Hypothalamus (tissue), 51 donors: ENCODE results near the gene DDX4.
"Not testable (repeated sequence)": the region's sequence is repeated elsewhere in the genome, so short reads cannot be mapped to it uniquely, and the experiment has no call there.

Experiments used
- DNase-seq, 51 donors: peaks; one replicate each; lab custom pipeline; 2025; lab: John Stamatoyannopoulos, UW

Gene DDX4

DNA sequence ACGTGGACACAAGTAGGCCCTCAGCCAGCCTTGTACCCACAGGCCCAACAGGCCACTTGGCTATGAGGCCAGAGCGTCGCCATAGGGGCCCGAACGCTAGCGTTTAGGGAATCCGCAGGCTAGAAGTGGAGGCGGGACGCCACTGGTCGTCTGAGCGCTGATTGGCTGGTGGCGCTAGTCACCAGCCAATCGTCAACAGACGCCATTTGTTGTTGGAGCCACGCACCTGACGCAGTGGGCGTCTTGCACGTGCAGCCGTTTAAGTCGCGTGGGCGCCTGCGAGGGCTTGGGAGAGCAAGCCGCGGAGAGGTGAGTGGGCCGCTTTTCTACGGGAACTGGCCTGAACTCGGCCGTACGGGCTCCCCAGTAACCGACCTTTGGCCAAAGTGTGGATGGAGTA is at the start of gene DDX4:
TSS of gene DDX4 (plus strand) at position 269 of the 400 bp plus-strand sequence. CDS start 903 bp downstream, outside the sequence.
- no peak for DNase-seq

- peak in 2 of 51 donors; percentile 14 to 32 for DNase-seq
Measured at GRCh38 chr5:55691265-55692105, 46.4 kb upstream of the DDX4 start.

DNA sequence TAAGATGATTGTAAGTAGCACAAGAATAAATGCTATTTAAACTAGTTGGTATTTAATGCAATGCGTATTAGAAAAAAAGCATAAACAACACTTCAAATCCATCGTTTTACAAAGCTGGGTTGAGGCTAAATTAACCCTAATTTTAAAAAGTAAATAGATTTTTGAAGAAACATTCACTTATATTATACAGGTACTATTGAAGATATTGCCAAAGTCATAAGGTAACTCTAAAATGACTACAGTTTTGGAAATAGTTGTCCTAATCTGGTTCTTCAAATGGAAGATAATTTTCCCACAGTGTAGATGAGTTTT is 45.8 kb upstream of the DDX4 start:
- no peak for DNase-seq

GRCh38 chr5:55692509-55692908 is 45.4 kb upstream of the DDX4 start:
- DNase-seq, result no peak

DNA sequence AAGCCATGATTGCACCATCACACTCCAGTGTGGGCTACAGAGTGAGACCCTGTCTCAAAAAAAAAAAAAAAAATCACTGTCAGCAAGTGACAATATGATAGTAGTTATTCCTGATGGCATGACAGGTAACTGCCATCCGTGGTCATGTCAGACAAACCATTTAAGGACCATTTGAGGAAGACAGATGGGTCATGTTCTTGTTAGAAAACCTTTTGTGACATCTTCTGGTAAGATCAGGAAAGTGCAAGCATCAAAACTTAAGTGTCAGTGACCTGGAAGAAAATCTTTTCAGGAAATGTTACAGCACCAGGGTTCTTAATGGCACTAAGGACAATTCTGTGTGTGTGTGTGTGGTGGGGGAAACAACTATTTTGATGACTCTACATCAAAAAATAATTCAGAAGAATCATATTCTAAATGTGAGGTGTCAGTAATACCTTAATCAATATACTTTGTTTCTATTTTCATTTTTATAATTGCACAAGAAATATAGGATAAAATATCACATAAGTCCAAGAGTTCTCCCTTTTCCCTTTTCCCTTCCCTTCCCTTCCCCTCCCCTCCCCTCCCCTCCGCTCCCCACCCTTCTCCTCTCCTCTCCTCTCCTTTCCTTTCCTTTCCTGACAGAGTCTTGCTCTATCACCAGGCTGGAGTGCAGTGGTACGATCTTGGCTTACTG is 43.6 kb upstream of the DDX4 start:
- DNase-seq, result peak in 1 of 51 donors; percentile 8

DNA sequence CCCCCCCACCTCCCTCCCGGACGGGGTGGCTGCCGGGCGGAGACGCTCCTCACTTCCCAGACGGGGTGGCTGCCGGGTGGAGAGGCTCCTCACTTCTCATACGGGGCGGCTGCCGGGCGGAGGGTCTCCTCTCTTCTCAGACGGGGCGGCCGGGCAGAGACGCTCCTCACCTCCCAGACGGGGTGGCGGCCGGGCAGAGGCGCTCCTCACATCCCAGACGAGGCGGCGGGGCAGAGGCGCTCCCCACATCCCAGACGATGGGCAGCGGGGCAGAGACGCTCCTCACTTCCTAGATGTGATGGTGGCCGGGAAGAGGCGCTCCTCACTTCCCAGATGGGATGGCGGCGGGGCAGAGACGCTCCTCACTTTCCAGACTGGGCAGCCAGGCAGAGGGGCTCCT is 41.2 kb upstream of the DDX4 start:
- DNase-seq, result not testable (repeated sequence)

DNA sequence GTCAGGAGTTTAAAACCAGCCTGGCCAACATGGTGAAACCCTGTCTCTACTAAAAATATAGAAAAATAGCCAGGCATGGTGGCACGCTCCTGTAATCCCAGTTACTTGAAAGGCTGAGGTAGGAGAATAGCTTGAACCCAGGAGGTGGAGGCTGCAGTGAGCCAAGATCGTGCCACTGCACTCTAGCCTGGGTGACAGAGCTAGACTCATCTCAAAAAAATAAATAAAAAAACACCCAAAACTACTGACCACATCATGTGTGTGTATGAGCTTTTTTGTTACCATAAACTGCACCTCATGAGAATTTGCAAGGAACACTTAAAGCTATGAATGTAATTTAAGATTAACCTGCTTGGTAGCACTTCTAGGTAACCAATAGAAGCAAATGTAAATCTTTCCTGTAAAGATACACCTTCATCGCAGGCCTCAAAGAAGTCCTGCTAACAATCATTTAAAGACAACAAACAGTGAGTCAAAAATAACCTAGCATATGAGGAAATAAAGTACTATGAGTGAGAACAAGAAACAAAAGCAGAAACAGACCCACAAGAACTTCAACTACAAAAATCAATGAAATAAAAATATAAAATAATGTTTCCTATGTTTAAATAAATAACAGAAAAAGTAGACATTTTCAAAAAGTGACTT is 38.7 kb upstream of the DDX4 start:
- no peak for DNase-seq

DNA sequence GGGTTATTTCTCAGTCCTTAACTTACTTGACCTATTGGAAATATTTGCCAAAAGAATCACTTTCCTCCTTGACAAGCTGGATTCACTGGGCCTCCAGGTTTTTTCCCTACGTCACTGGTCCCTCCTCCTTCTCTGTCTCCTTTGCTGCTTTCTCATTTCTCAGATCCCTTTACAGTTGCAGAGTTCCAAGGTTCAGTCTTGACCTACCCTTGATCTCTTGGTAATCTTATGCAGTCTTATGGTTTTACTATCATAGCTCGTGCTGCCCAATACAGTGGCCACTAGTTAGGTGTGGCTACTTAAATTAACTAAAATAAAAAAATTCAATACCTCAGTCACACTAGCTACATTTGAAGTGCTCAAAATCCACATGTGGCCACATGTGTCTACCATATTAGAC is 37.1 kb upstream of the DDX4 start:
- DNase-seq, result no peak

DNA sequence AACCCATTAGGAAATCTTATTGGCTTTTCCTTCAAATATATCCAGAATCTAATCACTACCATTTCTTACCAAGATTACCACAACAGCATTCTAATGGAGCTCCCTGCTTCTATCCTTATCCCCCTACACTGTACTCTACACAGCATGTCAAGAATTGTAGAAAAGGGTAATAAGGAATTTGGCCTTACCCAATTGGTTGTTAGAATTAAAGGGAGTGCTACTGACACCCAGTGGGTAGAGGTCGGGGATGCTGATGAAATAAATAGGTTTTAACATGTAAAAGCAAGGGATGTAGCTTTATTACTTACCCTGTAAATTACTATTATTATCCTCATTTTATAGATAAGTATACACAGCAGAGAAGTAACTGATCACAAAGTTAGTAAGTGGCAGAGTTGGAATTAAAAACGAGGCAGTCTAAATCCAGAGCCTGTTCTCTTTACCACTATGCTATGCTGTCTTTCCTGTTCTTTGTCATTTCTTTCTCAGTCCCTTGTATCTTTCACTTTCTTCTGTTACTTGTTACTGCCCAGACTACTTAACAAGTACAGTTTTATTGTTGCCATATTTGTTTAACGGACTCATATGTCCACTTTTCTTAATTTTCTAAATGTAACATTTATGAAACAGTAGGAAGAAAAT is 36.3 kb upstream of the DDX4 start:
- DNase-seq, result no peak

DNA sequence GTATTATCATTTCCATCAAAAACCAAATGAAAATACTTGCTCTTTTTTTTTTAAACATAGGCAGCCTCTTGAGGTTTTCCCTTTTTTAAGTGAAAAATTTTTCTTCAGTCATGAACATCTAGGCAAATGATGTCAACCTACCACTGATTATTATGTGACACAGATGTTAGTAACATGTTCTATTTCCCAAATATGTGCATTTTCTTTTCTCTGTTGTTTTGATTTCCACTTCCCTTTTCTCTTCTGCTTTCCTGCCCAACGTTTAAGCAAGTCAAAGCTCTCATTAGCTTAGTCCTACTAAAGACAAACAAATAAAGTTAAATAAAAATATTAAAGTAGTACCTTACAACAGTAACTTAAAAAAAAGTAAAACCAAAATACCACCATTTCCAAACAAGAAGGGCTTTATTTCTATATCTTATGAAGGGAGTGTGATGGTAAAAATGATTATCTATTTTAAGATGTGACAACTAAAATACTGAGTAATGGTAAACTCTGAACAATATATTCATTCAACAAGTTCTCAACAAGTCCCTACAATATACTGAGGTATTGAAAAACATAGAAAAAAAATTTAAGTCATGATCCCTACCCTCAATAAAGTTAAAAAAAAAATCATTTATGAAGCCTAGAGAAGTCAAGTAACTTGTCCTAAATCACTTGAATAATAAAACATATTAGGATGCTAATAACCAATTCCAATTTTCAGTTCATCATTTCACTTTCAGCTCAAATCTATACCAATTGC is 35.1 kb upstream of the DDX4 start:
- DNase-seq, result no peak

DNA sequence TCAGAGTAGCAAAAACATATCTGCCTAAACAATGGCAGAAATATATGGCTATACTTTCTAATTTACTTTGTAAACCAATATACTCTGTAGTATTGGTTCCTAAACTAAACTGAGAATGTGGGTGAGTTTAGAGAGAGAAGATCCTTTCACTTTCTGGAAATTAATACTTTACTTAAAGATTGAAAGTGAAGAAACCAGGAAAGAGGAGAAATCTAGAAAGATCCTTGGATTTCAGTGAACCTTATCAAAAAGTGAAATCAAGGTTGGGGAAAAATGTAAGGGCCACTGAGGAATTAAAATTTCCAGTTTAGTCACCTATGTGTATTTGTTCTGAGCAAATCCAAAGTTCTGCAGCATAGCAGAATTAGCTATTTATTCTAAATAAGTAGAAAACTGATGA is 31.6 kb upstream of the DDX4 start:
- no peak for DNase-seq

GRCh38 chr5:55708732-55709131 is 29.1 kb upstream of the DDX4 start:
- DNase-seq, result no peak

DNA sequence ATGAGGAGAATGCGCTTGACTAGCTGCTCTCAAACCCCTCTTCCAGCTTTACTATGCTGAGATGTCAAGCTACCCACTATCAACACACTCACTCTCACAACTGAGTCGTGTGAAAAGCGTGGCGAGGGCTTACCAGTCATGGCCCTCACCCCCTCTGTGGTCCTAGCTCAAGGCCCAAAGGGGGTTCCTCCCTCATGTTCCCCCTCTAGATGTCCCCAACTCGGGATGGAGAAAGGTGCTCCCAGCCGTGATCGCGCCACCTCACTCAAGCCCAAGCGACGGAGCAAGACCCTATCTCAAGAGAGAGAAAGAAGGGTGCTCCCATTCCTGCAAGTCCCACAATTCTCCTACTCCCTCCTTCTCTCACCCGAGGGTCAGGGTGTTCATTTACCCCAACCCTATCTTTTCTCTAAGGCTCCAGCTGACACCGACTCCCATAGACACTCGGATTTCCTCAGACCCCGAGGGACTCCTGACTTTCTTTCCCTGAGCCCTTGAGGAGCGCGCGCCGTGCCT is 26.3 kb upstream of the DDX4 start:
- peak in 3 of 51 donors; percentile 9 to 35 (median 13) for DNase-seq

- peak; percentile 47 to 97 (median 90) for DNase-seq
Measured at GRCh38 chr5:55712023-55712859, 25.6 kb upstream of the DDX4 start, which contains the start of gene SLC38A9. Gene SLC38A9, minus strand, starts transcription at chr5:55712324. Its CDS starts 14,366 bp downstream, at chr5:55697958.

- DNase-seq, result no peak
Measured at GRCh38 chr5:55713871-55714270, 24.0 kb upstream of the DDX4 start.

- no peak for DNase-seq
Measured at GRCh38 chr5:55714339-55714738, 23.5 kb upstream of the DDX4 start.

GRCh38 chr5:55714749-55715148 is 23.1 kb upstream of the DDX4 start:
- DNase-seq, result no peak

DNA sequence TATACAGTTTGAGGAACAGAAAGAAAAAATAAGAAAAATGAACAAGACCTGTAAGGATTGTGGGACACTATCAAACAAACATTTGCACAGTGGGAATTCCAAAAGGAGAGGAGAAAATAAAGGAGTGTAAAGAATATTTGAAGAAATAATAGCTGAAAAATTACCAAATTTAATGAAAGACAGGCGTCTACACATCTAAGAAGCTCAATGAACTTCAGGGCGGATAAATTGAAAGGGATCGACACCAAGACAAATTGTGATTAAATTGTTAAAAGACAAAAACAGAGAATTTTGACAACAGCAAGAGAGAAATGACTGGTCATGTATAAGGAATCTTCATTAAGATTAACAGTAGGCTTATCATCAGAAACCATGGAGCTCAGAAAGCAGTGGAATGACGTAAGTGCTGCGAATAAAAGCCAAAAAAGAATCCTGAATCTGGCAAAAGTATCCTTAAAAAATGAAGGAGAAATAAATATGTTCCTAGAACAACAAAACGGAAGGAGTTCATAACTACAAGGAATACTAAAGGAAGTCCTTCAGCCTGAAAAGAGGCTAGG is 22.3 kb upstream of the DDX4 start:
- no peak for DNase-seq

DNA sequence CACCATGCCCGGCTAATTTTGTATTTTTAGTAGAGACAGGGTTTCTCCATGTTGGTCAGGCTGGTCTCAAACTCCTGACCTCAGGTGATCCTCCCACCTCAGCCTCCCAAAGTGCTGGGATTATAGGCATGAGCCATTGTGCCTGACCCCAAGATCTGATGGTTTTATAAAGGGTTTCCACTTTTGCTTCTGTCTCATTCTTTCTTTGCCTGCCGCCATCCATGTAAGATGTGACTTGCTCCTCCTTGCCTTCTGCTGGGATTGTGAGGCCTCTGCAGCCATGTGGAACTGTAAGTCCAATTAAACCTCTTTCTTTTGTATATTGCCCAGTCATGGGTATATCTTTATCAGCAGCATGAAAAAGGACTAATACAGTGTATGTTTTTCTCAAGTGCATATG is 18.8 kb upstream of the DDX4 start:
- DNase-seq, result not testable (repeated sequence)
